ENCODE measurements around the gene RGS11.

RGS11 gene

GRCh38 chr16:285146-286055 lies 9.7 kb upstream of the RGS11 start:
- peaks cover 3 to 75% (median 33%) of the 10 kb centered on the region in 11 experiments; a peak in 19 of 22 replicates for H4K20me1 ChIP-seq
- no peaks in the 10 kb centered on the region; a peak in 2 of 22 replicates for H3K9me3 ChIP-seq (replicated peaks in 1 of 11)
- H3K4me2 ChIP-seq = peak overlapping the region in 7 of 11 experiments; percentile 24 to 59 (median 46); a peak in 10 of 22 replicates
- H3K27ac ChIP-seq = no peak overlapping the region
- H3K27me3 ChIP-seq = peaks cover 17 to 39% (median 30%) of the 10 kb centered on the region in 11 experiments
- no peak overlapping the region for H3K9ac ChIP-seq
- peaks cover 32 to 43% (median 41%) of the 10 kb centered on the region in 11 experiments for H3K36me3 ChIP-seq
- TF ChIP-seq Cebpa-rat (IDR thresholded peaks at IDR 0.05) = no peak
- H3K4me3 ChIP-seq = no peak overlapping the region
- H3K4me1 ChIP-seq = peaks cover 0 to 56% (median 30%) of the 10 kb centered on the region in 10 experiments; a peak in 13 of 20 replicates

DNA sequence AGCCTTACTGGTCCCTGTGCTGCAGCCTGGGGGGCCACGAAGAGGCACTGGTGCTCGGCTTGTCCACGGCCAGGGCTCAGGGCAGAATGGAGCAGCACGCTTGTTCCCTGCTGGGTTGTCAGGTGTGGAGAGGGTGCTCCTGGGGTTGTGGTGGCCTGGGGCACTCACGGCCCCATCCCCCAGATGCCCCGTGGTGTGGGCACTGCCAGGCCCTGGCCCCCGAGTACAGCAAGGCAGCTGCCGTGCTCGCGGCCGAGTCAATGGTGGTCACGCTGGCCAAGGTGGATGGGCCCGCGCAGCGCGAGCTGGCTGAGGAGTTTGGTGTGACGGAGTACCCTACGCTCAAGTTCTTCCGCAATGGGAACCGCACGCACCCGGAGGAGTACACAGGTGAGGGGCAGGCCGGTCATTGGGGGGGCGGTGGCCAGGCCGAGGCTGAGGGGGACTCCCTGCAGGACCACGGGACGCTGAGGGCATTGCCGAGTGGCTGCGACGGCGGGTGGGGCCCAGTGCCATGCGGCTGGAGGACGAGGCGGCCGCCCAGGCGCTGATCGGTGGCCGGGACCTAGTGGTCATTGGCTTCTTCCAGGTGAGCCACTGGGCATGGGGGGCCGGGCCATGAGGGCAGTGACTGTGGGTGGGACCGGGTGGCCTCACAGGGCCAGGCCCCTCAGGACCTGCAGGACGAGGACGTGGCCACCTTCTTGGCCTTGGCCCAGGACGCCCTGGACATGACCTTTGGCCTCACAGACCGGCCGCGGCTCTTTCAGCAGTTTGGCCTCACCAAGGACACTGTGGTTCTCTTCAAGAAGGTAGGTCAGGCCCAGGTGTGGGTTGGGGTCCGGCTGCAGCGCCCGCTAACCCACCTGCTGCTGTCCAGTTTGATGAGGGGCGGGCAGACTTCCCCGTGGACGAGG lies 8.7 kb upstream of the RGS11 start:
- Histone ChIP-seq H3K9me3 (replicated peaks in 1 of 11) (no peaks in the 10 kb centered on the region; a peak in 2 of 22 replicates), H4K20me1 (peaks cover 0 to 67% (median 24%) of the 10 kb centered on the region in 11 experiments; a peak in 16 of 22 replicates), H3K36me3 (peaks cover 23 to 33% (median 31%) of the 10 kb centered on the region in 11 experiments), H3K4me2 (peak overlapping the region in 5 of 11 experiments; percentile 40 to 59 (median 58); a peak in 6 of 22 replicates), H3K27me3 (peaks cover 23 to 48% (median 37%) of the 10 kb centered on the region in 11 experiments), H3K27ac (no peak overlapping the region), H3K9ac (no peak overlapping the region), H3K4me1 (peaks cover 0 to 57% (median 30%) of the 10 kb centered on the region in 10 experiments; a peak in 13 of 20 replicates), H3K4me3 (no peak overlapping the region)
- TF ChIP-seq Cebpa-rat (IDR thresholded peaks at IDR 0.05) = no peak

- Histone ChIP-seq H3K9me3 (replicated peaks in 1 of 11) (no peaks in the 10 kb centered on the region; a peak in 2 of 22 replicates), H3K4me2 (peak within 1 kb of the TSS in 7 of 11 experiments; percentile 25 to 60 (median 56); a peak in 13 of 22 replicates), H3K4me3 (no peak within 1 kb of the TSS), H3K36me3 (peaks cover 11 to 21% (median 19%) of the 10 kb centered on the region in 11 experiments; a peak in 21 of 22 replicates), H3K27ac (no peak within 1 kb of the TSS), H4K20me1 (peaks cover 0 to 64% (median 14%) of the 10 kb centered on the region in 11 experiments; a peak in 15 of 22 replicates), H3K27me3 (peaks cover 29 to 60% (median 46%) of the 10 kb centered on the region in 11 experiments), H3K4me1 (peaks cover 0 to 59% (median 29%) of the 10 kb centered on the region in 10 experiments; a peak in 13 of 20 replicates), H3K9ac (peak within 1 kb of the TSS in 3 of 11 experiments; percentile 15 to 34 (median 33); a peak in 3 of 22 replicates)
- no peak for TF ChIP-seq Cebpa-rat (IDR thresholded peaks at IDR 0.05)
Measured at GRCh38 chr16:283033-283805, 7.5 kb upstream of the RGS11 start, which contains the start of gene PDIA2. Gene PDIA2 (plus strand): TSS chr16:283164. CDS start chr16:283170, 6 bp downstream.

- H3K27ac ChIP-seq = no peak overlapping the region
- peaks cover 0 to 53% (median 25%) of the 10 kb centered on the region in 10 experiments; a peak in 13 of 20 replicates for H3K4me1 ChIP-seq
- no peak overlapping the region for H3K9ac ChIP-seq
- H3K4me3 ChIP-seq = no peak overlapping the region
- H3K9me3 ChIP-seq (replicated peaks in 1 of 11) = no peaks in the 10 kb centered on the region; a peak in 2 of 22 replicates
- H3K27me3 ChIP-seq = peaks cover 34 to 68% (median 50%) of the 10 kb centered on the region in 11 experiments
- no peak for TF ChIP-seq Cebpa-rat (IDR thresholded peaks at IDR 0.05)
- peaks cover 5 to 14% (median 12%) of the 10 kb centered on the region in 11 experiments; a peak in 18 of 22 replicates for H3K36me3 ChIP-seq
- peaks cover 0 to 57% (median 9%) of the 10 kb centered on the region in 11 experiments; a peak in 11 of 22 replicates for H4K20me1 ChIP-seq
- 0 out of 22 replicates have a peak overlapping the region, but pooled peaks of 1 of the 11 experiments have one; percentile 59 for H3K4me2 ChIP-seq
Measured at GRCh38 chr16:282491-282890, 6.7 kb upstream of the RGS11 start.

GRCh38 chr16:281660-282255 lies 6.0 kb upstream of the RGS11 start:
- no peak overlapping the region for H3K27ac ChIP-seq
- H4K20me1 ChIP-seq = peaks cover 0 to 49% (median 7%) of the 10 kb centered on the region in 11 experiments; a peak in 11 of 22 replicates
- H3K9me3 ChIP-seq (replicated peaks in 1 of 11) = no peaks in the 10 kb centered on the region; a peak in 2 of 22 replicates
- H3K4me1 ChIP-seq = peaks cover 0 to 45% (median 21%) of the 10 kb centered on the region in 10 experiments; a peak in 12 of 20 replicates
- no peak overlapping the region for H3K4me2 ChIP-seq
- H3K36me3 ChIP-seq = peaks cover 0 to 6% (median 5%) of the 10 kb centered on the region in 11 experiments; a peak in 15 of 22 replicates
- H3K9ac ChIP-seq = no peak overlapping the region
- H3K27me3 ChIP-seq = peaks cover 41 to 75% (median 57%) of the 10 kb centered on the region in 11 experiments
- no peak overlapping the region for H3K4me3 ChIP-seq
- TF ChIP-seq Cebpa-rat (IDR thresholded peaks at IDR 0.05) = no peak

DNA sequence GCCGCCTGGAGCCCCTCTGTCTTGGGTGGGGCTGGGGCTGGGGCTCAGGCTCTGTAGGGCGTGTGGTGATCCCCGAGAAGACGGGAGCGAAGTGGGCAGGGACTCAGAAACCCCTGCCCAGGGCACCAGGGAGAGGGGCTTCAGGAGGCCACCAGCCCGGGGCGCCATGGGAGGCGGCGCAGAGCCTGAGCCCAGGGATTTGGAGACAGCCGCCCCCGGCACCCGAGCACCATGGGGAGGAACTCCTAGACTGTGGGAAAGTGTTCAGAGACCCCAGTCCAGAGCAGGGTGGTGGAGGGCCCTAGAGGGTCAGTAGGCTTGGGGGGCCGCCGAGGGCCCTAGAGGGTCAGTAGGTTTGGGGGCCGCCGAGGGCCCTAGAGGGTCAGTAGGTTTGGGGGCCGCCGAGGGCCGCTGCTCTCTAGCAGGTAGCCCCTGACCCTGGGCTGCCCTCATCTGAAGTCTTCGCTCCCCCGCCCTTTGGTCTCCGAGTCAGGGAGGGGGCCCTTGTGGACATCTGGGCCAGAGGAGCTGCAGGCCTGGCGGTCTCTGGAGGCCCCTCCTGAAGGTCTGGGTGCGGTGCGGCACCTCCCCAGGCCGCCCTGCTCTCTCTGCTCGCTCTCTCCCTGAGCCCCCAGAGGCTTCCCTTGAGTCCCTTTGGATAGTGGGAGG lies 5.4 kb upstream of the RGS11 start:
- Histone ChIP-seq H3K27ac (no peak overlapping the region), H3K9ac (no peak overlapping the region)

GRCh38 chr16:280552-280951 lies 4.8 kb upstream of the RGS11 start, which contains the start of gene ARHGDIG:
Gene ARHGDIG (plus strand): TSS chr16:280591. CDS start chr16:280681, 90 bp downstream.
- Histone ChIP-seq H3K4me1 (peaks cover 0 to 38% (median 14%) of the 10 kb centered on the region in 10 experiments; a peak in 12 of 20 replicates), H3K36me3 (no peaks in the 10 kb centered on the region), H3K9ac (no peak within 1 kb of the TSS), H3K9me3 (replicated peaks in 1 of 11) (no peaks in the 10 kb centered on the region), H3K27me3 (peaks cover 53 to 87% (median 69%) of the 10 kb centered on the region in 11 experiments), H3K27ac (no peak within 1 kb of the TSS), H3K4me2 (peak within 1 kb of the TSS in 5 of 11 experiments; percentile 1 to 28 (median 8); a peak in 3 of 22 replicates), H3K4me3 (no peak within 1 kb of the TSS), H4K20me1 (peaks cover 0 to 50% (median 7%) of the 10 kb centered on the region in 11 experiments; a peak in 8 of 22 replicates)
- no peak for TF ChIP-seq Cebpa-rat (IDR thresholded peaks at IDR 0.05)

More for the DNA sequence above, 5.4 kb upstream of the RGS11 start:
- Histone ChIP-seq H4K20me1 (peaks cover 0 to 51% (median 7%) of the 10 kb centered on the region in 11 experiments; a peak in 8 of 22 replicates), H3K4me3 (no peak overlapping the region), H3K4me1 (peaks cover 0 to 39% (median 15%) of the 10 kb centered on the region in 10 experiments; a peak in 12 of 20 replicates), H3K36me3 (no peaks in the 10 kb centered on the region), H3K27me3 (peaks cover 47 to 81% (median 64%) of the 10 kb centered on the region in 11 experiments), H3K4me2 (no peak overlapping the region), H3K9me3 (replicated peaks in 1 of 11) (no peaks in the 10 kb centered on the region)
- no peak for TF ChIP-seq Cebpa-rat (IDR thresholded peaks at IDR 0.05)

All from BLaER1 treated with 17β-estradiol and CSF1 and Interleukin-3, amounts not matched to agents 10 nM and 100 nM (cell line).